ENCODE data around the gene PPT2.

GRCh38 chr6:32192608-32193039, 38.7 kb downstream of the PPT2 start, which contains the start of gene GPSM3:
- TF ChIP-seq SIN3A (IDR thresholded peaks at IDR 0.05; ENCODE audit: borderline replicate concordance, insufficient read depth, low read length) (no peak), FOXP2 (optimal IDR thresholded peaks at IDR 0.05; ENCODE audit: borderline replicate concordance, extremely low read depth, extremely low read length, insufficient read depth) (no peak), REST (IDR thresholded peaks at IDR 0.05; ENCODE audit: insufficient read depth in 1 of 2, low read depth in 2 of 2, low read length in 2 of 2) (peak in 1 of 2 experiments; percentile 32; a peak in 1 of 4 replicates)

All from PFSK-1 (cell line).